ENCODE measurements around the gene PARD6G.

The PARD6G gene

GRCh38 chr18:80190311-80190710 lies 57.0 kb downstream of the PARD6G start:
- TF ChIP-seq TARDBP (IDR thresholded peaks at IDR 0.05): no peak
- no peak for TF ChIP-seq BHLHE40 (IDR thresholded peaks at IDR 0.05; ENCODE audit: borderline replicate concordance)
- no peak for TF ChIP-seq ELF4 (IDR thresholded peaks at IDR 0.05)
- TF ChIP-seq L3MBTL2 (conservative IDR thresholded peaks at IDR 0.05): no peak
- no peak for TF ChIP-seq LEF1 (IDR thresholded peaks at IDR 0.05; ENCODE audit: borderline replicate concordance)
- TF ChIP-seq, protein P1, sequence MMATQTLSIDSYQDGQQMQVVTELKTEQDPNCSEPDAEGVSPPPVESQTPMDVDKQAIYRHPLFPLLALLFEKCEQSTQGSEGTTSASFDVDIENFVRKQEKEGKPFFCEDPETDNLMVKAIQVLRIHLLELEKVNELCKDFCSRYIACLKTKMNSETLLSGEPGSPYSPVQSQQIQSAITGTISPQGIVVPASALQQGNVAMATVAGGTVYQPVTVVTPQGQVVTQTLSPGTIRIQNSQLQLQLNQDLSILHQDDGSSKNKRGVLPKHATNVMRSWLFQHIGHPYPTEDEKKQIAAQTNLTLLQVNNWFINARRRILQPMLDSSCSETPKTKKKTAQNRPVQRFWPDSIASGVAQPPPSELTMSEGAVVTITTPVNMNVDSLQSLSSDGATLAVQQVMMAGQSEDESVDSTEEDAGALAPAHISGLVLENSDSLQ (IDR thresholded peaks at IDR 0.05): no peak
- no peak for TF ChIP-seq NFRKB (IDR thresholded peaks at IDR 0.05)
- TF ChIP-seq SP1 (IDR thresholded peaks at IDR 0.05): no peak
- TF ChIP-seq FOXA1 (IDR thresholded peaks at IDR 0.05): no peak
- TF ChIP-seq ARNT (IDR thresholded peaks at IDR 0.05): no peak
- TF ChIP-seq CTBP1 (IDR thresholded peaks at IDR 0.05; ENCODE audit: borderline replicate concordance): no peak
- no peak for TF ChIP-seq HDGF (IDR thresholded peaks at IDR 0.05; ENCODE audit: borderline replicate concordance)
- no peak for TF ChIP-seq SUZ12 (IDR thresholded peaks at IDR 0.05)
- TF ChIP-seq ZNF384 (IDR thresholded peaks at IDR 0.05): no peak
- TF ChIP-seq FOXK2 (IDR thresholded peaks at IDR 0.05): no peak
- TF ChIP-seq FOXM1 (IDR thresholded peaks at IDR 0.05; ENCODE audit: borderline replicate concordance): no peak
- CTCF ChIA-PET: no interaction called here
- POLR2A ChIA-PET: no interaction called here
- no peak for DNase-seq (ENCODE audit: extremely low spot score)

DNA sequence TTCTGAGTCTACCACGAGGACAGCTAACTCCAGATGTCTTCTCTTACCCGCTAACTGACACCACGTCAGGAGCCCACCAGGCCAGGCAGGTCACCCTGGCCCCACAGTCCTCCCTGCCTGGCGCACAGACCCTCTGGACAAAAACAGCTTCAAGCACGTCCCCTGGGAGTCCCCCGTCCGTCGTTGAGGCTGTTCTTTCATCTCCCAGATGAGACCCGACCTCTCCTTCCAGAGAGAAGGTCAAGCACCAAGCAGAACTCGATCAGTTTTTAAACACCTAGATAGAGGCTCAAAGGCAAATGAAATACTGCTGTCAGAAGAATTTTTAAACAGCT lies 57.8 kb downstream of the PARD6G start:
- TF ChIP-seq NFRKB (IDR thresholded peaks at IDR 0.05): no peak
- no peak for TF ChIP-seq L3MBTL2 (conservative IDR thresholded peaks at IDR 0.05)
- TF ChIP-seq ARNT (IDR thresholded peaks at IDR 0.05): no peak
- no peak for TF ChIP-seq SP1 (IDR thresholded peaks at IDR 0.05)
- TF ChIP-seq FOXK2 (IDR thresholded peaks at IDR 0.05): no peak
- no peak for TF ChIP-seq FOXM1 (IDR thresholded peaks at IDR 0.05; ENCODE audit: borderline replicate concordance)
- TF ChIP-seq TARDBP (IDR thresholded peaks at IDR 0.05): no peak
- no peak for TF ChIP-seq ZNF384 (IDR thresholded peaks at IDR 0.05)
- no peak for TF ChIP-seq CTBP1 (IDR thresholded peaks at IDR 0.05; ENCODE audit: borderline replicate concordance)
- TF ChIP-seq, protein P1 (IDR thresholded peaks at IDR 0.05): no peak
- no peak for TF ChIP-seq BHLHE40 (IDR thresholded peaks at IDR 0.05; ENCODE audit: borderline replicate concordance)
- no peak for TF ChIP-seq ELF4 (IDR thresholded peaks at IDR 0.05)
- POLR2A ChIA-PET: no interaction called here
- CTCF ChIA-PET: no interaction called here
- no peak for DNase-seq (ENCODE audit: extremely low spot score)

GRCh38 chr18:80188643-80189530 lies 58.4 kb downstream of the PARD6G start:
- no peak for TF ChIP-seq L3MBTL2 (conservative IDR thresholded peaks at IDR 0.05)
- no peak for TF ChIP-seq HDGF (IDR thresholded peaks at IDR 0.05; ENCODE audit: borderline replicate concordance)
- no peak for TF ChIP-seq SP1 (IDR thresholded peaks at IDR 0.05)
- no peak for TF ChIP-seq LEF1 (IDR thresholded peaks at IDR 0.05; ENCODE audit: borderline replicate concordance)
- TF ChIP-seq, protein P1 (IDR thresholded peaks at IDR 0.05): no peak
- TF ChIP-seq FOXA1 (IDR thresholded peaks at IDR 0.05): no peak
- TF ChIP-seq FOXK2 (IDR thresholded peaks at IDR 0.05): no peak
- no peak for TF ChIP-seq SUZ12 (IDR thresholded peaks at IDR 0.05)
- no peak for TF ChIP-seq FOXM1 (IDR thresholded peaks at IDR 0.05; ENCODE audit: borderline replicate concordance)
- ChIA-PET POLR2A (no interaction called here), CTCF (no interaction called here)
- no peak for DNase-seq (ENCODE audit: extremely low spot score)

DNA sequence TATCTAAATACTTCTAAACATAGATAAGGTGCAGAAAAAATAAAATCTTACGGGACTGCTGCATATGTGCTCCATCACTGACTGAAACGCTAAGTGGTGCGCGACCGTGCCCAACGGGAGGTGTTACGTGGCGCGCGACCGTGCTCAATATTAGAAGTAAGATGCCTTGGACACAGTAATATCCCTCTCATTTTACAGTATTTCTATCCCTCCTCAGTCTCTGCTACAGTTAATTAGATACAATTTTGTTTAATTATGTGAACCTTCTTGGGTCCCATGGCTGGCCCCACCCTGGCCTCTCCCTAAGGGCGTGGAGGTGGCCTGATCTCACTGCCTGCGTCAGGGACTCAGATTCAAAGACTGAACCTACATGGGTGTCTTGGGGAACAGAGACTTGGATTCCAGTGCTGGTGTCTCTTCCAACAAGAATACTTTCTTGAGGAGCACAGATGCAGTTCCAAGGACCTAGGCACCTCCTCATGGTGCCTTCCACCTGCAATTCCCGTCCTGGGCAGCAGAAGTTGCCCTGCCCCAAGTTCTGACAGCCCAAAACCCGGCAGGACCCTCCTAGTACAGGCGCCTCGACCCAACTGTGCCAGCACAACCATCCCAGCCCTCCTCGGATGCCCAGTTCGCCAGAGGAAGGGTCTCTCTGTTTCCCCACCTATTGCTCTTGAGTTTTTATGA lies 59.2 kb downstream of the PARD6G start:
- CTCF ChIA-PET: no interaction called here
- TF ChIP-seq BHLHE40 (IDR thresholded peaks at IDR 0.05; ENCODE audit: borderline replicate concordance) (no peak), ARNT (IDR thresholded peaks at IDR 0.05) (no peak), L3MBTL2 (conservative IDR thresholded peaks at IDR 0.05) (no peak), FOXM1 (IDR thresholded peaks at IDR 0.05; ENCODE audit: borderline replicate concordance) (no peak), ELF4 (IDR thresholded peaks at IDR 0.05) (no peak), ZNF384 (IDR thresholded peaks at IDR 0.05) (no peak)
- POLR2A ChIA-PET: no interaction called here
- no peak for DNase-seq (ENCODE audit: extremely low spot score)

GRCh38 chr18:80185545-80185944 lies 61.8 kb downstream of the PARD6G start:
- POLR2A ChIA-PET: no interaction called here
- CTCF ChIA-PET: no interaction called here
- DNase-seq (ENCODE audit: extremely low spot score): no peak
- TF ChIP-seq FOXA1 (IDR thresholded peaks at IDR 0.05) (no peak), SP1 (IDR thresholded peaks at IDR 0.05) (no peak), ELF4 (IDR thresholded peaks at IDR 0.05) (no peak), FOXM1 (IDR thresholded peaks at IDR 0.05; ENCODE audit: borderline replicate concordance) (no peak), LEF1 (IDR thresholded peaks at IDR 0.05; ENCODE audit: borderline replicate concordance) (no peak), ARNT (IDR thresholded peaks at IDR 0.05) (no peak), CTBP1 (IDR thresholded peaks at IDR 0.05; ENCODE audit: borderline replicate concordance) (no peak), TARDBP (IDR thresholded peaks at IDR 0.05) (no peak), SUZ12 (IDR thresholded peaks at IDR 0.05) (no peak), L3MBTL2 (conservative IDR thresholded peaks at IDR 0.05) (no peak)
- TF ChIP-seq, protein P1 (IDR thresholded peaks at IDR 0.05): no peak

Measured in HEK293T (cell line).